HL-60 (cell line): ENCODE measurements around the gene STOX2.

ENCODE experiments used
- DNase-seq, 2 experiments: peaks; one replicate each; pipeline ENCODE4 v3.0.0-alpha.2; 2010 to 2020; ENCODE audit warnings: low read depth in 1 of 2, low spot score in 1 of 2
- H3K27ac ChIP-seq: fragments of 250-450 bp; sonication (Bioruptor Pico); replicated peaks from 2 replicates; pipeline ENCODE4 v1.5.1; 2020; ENCODE audit warnings: mild to moderate bottlenecking, moderate library complexity
- H3K27me3 ChIP-seq: fragments of 250-450 bp; sonication (Bioruptor Pico); 2 replicates; pipeline ENCODE4 v1.5.1; 2021; ENCODE audit warnings: mild to moderate bottlenecking, moderate library complexity; ENCODE audit not compliant: insufficient read depth, poor library complexity, severe bottlenecking
- H3K4me3 ChIP-seq: replicated peaks from 2 replicates; pipeline ENCODE4 v1.5.1; 2011; ENCODE audit warnings: mild to moderate bottlenecking, control low read depth, low read length; ENCODE audit not compliant: insufficient read depth
- GABPA ChIP-seq: IDR thresholded peaks from 2 replicates; pipeline ENCODE4 v1.6.1; 2012; ENCODE audit warnings: low read depth
- POLR2AphosphoS5 ChIP-seq: IDR thresholded peaks from 2 replicates; pipeline ENCODE4 v1.6.1; 2012; ENCODE audit warnings: low read depth
- SPI1 ChIP-seq: IDR thresholded peaks from 2 replicates; pipeline ENCODE4 v1.6.1; 2012; ENCODE audit warnings: low read depth, mild to moderate bottlenecking, borderline replicate concordance
- TF ChIP-seq, protein P1 (sequence below): IDR thresholded peaks from 2 replicates; pipeline ENCODE4 v1.6.1; 2012; ENCODE audit warnings: low read depth; ENCODE audit not compliant: insufficient replicate concordance
- TF ChIP-seq, protein P2 (sequence below): IDR thresholded peaks from one replicate; pipeline ENCODE4 v1.5.1; 2011; ENCODE audit warnings: low read length, control low read depth, inconsistent platforms; ENCODE audit not compliant: insufficient read depth

Gene STOX2

DNA sequence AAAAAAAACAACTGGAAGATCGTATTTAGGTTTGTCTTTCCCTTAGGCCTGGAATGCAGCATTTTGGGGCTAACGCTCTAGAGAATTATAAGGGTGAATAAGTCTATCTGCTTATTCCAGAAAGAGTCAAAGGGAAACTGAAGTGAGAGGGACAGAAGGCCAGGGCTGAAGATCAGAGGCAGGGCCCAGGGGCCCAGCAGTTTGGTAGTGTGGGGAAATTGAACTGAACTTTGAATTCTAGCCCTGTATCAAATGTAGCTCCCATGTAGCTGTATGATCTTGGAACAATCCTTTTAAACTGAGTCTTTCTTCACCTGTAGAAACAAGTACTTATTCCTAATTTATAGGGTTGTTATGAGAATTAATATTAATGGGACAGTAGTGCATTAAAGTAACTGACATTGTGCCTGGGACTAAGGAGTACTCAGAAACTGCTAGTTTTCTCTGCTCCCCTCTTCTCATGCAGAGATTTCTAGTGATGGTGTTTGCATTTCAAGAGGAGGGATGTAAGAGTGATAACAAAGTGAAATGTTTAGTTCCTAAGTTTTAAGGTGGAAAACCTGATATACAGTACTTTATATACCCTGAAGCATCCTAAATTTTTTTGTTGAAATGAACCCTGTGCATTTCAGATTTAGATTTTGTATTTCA is 30.4 kb downstream of the STOX2 start:
- Histone ChIP-seq H3K4me3 (no peak overlapping the region), H3K27me3 (no peaks in the 10 kb centered on the region), H3K27ac (no peak overlapping the region)
- TF ChIP-seq, protein P1, sequence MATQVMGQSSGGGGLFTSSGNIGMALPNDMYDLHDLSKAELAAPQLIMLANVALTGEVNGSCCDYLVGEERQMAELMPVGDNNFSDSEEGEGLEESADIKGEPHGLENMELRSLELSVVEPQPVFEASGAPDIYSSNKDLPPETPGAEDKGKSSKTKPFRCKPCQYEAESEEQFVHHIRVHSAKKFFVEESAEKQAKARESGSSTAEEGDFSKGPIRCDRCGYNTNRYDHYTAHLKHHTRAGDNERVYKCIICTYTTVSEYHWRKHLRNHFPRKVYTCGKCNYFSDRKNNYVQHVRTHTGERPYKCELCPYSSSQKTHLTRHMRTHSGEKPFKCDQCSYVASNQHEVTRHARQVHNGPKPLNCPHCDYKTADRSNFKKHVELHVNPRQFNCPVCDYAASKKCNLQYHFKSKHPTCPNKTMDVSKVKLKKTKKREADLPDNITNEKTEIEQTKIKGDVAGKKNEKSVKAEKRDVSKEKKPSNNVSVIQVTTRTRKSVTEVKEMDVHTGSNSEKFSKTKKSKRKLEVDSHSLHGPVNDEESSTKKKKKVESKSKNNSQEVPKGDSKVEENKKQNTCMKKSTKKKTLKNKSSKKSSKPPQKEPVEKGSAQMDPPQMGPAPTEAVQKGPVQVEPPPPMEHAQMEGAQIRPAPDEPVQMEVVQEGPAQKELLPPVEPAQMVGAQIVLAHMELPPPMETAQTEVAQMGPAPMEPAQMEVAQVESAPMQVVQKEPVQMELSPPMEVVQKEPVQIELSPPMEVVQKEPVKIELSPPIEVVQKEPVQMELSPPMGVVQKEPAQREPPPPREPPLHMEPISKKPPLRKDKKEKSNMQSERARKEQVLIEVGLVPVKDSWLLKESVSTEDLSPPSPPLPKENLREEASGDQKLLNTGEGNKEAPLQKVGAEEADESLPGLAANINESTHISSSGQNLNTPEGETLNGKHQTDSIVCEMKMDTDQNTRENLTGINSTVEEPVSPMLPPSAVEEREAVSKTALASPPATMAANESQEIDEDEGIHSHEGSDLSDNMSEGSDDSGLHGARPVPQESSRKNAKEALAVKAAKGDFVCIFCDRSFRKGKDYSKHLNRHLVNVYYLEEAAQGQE = no peak
- no peak for TF ChIP-seq POLR2AphosphoS5
- no peak for TF ChIP-seq GABPA
- no peak for TF ChIP-seq SPI1
- TF ChIP-seq, protein P2, sequence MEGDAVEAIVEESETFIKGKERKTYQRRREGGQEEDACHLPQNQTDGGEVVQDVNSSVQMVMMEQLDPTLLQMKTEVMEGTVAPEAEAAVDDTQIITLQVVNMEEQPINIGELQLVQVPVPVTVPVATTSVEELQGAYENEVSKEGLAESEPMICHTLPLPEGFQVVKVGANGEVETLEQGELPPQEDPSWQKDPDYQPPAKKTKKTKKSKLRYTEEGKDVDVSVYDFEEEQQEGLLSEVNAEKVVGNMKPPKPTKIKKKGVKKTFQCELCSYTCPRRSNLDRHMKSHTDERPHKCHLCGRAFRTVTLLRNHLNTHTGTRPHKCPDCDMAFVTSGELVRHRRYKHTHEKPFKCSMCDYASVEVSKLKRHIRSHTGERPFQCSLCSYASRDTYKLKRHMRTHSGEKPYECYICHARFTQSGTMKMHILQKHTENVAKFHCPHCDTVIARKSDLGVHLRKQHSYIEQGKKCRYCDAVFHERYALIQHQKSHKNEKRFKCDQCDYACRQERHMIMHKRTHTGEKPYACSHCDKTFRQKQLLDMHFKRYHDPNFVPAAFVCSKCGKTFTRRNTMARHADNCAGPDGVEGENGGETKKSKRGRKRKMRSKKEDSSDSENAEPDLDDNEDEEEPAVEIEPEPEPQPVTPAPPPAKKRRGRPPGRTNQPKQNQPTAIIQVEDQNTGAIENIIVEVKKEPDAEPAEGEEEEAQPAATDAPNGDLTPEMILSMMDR = no peak
- DNase-seq = no peak

DNA sequence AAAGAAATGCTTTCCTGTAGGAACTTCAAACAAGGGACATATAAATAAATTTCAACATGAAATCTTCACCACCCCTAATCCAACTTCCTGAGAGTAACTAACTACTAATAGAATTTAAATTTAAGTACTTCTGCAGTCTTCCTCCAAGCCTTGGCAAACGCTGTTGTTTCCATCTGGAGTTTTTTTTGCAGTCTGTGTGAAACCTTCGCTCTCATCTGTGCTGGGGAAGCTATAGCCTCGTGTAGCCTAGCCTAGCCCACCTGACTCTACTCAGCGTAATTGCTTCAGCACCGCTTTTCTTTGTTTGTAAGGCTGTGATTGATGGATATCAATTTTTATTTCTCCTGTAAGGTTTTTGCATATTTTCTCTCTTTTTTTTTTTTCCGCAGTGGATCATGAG is 30.9 kb downstream of the STOX2 start:
- Histone ChIP-seq H3K27me3 (no peaks in the 10 kb centered on the region), H3K4me3 (no peak overlapping the region)

DNA sequence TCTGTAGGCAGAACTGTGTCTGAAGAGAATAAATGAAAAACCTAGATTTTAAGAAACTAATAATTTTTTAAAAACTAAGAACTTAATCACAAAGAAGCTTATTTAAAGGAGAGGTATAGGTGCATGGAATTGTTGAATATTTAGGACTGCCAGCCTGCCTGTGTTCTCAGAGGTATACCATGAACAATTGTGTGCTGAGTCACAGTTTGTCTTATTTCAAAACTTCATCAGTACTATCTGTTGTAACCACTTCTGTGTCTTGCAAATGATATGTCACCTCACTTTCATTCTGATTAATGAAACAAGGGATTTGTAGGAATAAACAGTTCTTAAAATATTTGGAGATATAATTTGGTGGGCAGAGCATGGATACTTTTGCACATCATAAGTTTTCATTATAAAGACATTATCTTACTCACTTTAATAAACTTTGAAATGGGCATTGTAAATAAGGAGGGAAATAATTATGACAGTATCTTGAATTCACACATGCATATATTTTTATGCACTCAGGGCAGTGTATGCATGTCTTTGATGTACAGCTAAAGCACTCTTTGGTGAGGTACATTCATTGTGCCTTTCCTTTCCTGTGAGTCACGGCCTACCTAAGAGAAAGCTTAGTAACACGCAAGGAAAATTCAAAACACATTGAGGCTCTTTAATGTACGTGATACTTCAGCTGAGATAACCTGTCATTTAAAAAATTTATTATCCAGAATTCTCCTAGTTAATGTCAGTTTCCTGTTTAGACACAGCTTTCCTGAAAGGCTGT is 31.7 kb downstream of the STOX2 start:
- no peak overlapping the region for H3K4me3 ChIP-seq
- no peaks in the 10 kb centered on the region for H3K27me3 ChIP-seq
- peak; percentile 18 to 34 for DNase-seq
- TF ChIP-seq POLR2AphosphoS5 (no peak), GABPA (no peak), SPI1 (no peak)
- TF ChIP-seq, protein P1 = no peak
- TF ChIP-seq, protein P2 = no peak
- no peak overlapping the region for H3K27ac ChIP-seq

More for the DNA sequence above, 30.9 kb downstream of the STOX2 start:
- TF ChIP-seq SPI1 (no peak), GABPA (no peak), POLR2AphosphoS5 (no peak)
- TF ChIP-seq, protein P2 = no peak
- TF ChIP-seq, protein P1 = no peak
- DNase-seq = no peak
- no peak overlapping the region for H3K27ac ChIP-seq
